Nucleus accumbens (tissue), 56 donors: ENCODE measurements around the gene MYH9.
"Not testable (repeated sequence)": the region's sequence is repeated elsewhere in the genome, so short reads cannot be mapped to it uniquely, and the experiment has no call there.

ENCODE experiments used
- DNase-seq, 56 donors: peaks; one replicate each; lab custom pipeline; 2025; lab: John Stamatoyannopoulos, UW

The MYH9 gene

DNA sequence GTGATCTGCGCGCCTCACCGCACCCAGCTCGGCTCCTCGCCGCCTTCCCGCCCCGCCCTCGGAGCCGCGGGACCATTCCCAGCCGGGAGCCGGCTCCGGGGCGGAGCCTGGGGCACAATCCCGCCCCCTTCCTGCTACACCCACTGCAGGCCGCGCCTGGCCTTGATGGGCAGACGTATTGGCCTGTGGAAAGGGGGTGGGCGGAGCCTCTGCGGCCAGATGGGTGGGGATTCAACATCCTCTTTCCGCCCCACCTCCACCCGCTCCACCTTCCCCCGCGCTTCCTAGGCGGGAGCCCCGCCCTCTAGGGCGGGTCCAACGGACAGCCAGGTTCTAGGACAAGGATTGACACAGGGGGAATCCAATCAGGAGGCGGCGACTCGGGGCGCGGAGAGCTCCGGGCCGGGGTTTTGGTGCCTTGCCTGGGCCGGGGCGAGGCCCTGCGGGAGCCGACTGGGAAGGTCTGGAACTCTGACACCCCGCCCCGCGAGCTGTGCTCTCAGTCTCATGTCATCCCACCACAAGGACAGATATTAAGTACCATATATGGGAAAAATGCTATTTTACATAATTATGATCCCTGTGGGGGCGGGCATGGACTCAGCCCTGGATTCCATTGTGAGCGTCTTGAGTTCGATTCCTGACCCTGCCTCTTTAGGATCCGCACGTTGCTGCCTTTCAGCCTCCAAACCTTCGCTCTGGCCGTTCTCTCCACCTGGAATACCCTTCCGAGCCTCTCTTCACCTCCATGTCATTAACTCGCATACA lies at the start of gene MYH9:
MYH9 (minus strand) TSS at position 9 of the 768 bp plus-strand sequence. CDS start 38,731 bp downstream, outside the sequence.
- DNase-seq, result peak; percentile 79 to 100 (median 99)

GRCh38 chr22:36435516-36436415 lies 48.0 kb upstream of the MYH9 start:
- DNase-seq, result no peak

- no peak for DNase-seq
Measured at GRCh38 chr22:36433318-36434231, 45.8 kb upstream of the MYH9 start.

DNA sequence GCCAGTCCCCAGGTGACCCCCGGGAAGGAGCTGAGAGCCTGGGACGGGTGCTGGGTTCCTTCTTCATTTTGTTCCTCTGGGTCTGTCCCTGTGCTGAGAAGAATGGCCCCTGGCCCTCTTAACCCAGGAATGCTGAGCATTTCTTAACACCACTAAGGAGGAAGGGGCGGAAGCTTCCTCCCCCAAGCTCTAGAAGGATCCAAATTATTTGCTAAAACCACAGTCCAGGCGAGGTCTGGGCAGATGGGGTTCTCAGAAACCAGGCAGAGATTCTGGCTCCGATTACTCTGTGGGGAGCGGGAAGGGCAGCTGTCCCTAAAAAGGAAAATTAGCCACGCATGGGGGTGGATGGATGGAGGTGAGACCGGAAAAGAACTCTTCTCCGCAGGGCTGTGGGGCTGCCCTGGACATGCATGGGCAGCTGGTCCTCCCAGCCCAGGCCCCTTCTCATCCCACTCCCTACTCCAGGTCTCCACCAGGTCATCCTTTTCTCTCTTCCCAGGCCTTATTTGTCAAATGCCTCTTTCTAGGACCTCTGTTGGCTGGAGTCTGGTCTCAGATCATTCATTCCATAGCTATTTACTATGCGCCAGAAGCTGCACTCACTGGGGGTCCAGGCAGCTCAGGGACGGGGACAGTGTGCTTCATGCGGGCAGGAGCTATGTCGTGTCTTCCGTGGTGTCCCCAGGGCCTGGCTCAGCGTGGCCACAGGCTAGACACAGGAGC lies 45.0 kb upstream of the MYH9 start:
- no peak for DNase-seq

GRCh38 chr22:36431977-36432376 lies 44.2 kb upstream of the MYH9 start:
- no peak for DNase-seq

GRCh38 chr22:36430863-36431262 lies 43.1 kb upstream of the MYH9 start:
- DNase-seq, result no peak

DNA sequence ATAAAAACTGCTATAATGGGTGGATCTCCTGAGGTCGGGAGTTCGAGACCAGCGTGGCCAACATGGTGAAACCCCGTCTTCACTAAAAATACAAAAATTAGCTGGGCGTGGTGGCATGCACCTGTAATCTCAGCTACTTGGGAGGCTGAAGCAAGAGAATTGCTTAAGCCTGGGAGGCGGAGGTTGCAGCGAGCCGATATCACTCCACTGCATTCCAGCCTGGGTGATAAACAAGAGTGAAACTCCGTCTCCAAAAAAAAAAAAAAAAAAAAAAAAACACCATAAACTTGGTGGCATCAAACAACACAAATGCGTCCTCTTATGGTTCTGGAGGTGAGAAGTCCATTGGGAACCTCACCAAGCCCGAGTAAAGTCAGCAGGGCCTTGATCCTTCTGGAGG lies 40.2 kb upstream of the MYH9 start:
- not testable (repeated sequence) for DNase-seq

- no peak for DNase-seq
Measured at GRCh38 chr22:36425977-36426523, 38.3 kb upstream of the MYH9 start.

DNA sequence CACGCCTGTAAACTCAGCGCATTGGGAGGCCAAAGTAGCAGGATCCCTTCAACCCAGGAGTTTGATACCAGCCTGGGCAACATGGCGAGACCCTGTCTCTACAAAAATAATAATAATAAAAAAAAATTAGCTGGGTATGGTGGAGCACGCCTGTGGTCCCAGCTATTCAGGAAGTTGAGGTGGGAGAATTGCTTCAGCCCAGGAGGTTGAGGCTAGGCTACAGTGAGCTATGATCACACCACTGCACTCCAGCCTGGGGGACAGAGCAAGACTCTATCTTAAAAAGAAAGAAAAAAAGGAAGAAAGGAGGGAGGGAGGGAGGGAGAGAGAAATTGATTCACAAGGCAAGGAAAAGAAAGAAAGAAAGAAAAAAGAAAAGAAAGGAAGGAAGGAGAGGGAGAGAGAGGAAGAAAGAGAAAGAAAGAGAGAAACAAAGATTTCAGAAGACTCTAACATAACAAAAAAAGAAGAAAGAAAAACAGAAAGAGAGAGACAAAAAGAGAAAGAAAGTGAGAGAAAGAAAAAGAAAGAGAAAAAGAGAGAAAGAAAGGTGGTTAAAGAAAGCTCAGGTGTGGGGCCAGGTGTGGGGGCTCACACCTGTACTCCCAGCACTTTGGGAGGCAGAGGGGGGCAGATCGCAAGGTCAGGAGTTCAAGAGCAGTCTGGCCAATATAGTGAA lies 37.3 kb upstream of the MYH9 start:
- DNase-seq, result no peak

- not testable (repeated sequence) for DNase-seq
Measured at GRCh38 chr22:36424466-36424865, 36.7 kb upstream of the MYH9 start.

DNA sequence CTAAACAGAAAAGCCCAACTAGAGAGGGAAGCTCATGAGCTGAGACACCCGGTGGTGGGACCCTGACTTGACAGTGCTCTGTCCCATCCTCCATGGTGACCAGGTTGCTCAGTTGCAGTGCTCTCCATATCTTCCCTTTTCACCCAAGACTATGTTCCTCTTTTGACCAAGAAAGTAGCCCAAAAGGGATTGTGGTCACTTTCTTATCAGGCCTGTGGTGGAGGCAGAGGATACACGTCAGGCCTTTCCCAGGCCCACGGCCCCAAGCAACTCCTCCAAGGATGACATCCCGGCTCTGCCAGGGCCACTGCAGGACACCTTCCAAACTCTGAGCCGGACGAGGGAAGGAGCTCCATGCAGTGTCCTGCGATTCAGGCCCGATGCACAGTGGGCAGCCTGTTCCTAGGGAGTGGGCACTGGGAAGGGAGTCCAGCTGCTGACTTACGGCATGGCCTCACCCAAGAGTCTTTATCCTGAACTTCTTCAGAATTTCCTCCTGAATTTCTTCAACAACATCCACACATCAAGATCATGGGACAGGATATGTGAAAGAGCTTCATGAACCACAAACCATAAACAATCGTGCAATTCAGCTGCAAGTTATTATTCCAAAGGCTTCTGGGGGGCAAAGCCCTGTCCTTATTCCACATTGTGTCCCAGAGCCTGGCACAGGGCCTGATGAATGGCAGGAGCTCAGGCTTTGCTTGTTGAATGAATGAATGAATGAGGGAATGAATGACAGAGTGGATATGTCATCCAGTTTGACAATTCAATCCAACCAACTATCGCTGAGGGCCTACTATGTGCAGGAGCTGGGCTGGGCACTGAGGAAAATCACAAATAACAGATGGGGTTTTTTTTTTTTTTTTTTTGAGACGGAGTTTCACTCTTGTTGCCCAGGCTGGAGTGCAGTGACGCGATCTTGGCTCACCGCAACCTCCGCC lies 36.0 kb upstream of the MYH9 start:
- no peak for DNase-seq

GRCh38 chr22:36422287-36423014 lies 34.7 kb upstream of the MYH9 start:
- no peak for DNase-seq

- DNase-seq, result no peak
Measured at GRCh38 chr22:36419912-36420882, 32.4 kb upstream of the MYH9 start.

- DNase-seq, result peak in 16 of 56 donors; percentile 2 to 36 (median 12)
Measured at GRCh38 chr22:36419177-36419911, 31.6 kb upstream of the MYH9 start.

- DNase-seq, result no peak
Measured at GRCh38 chr22:36417281-36417686, 29.5 kb upstream of the MYH9 start.
